Caco-2 (cell line): ENCODE data around the gene ABCA4. TPM values are rescaled to one million over a fixed set of nuclear protein-coding genes. Genes with fewer than 3 reads are reported as not detected.

Experiments
- BruUV-seq: library from RNA; stranded (reverse); fragments of 400-500 nt; replicated peaks from 2 replicates; lab custom pipeline; 2021; lab: Mats Ljungman, UMichigan
- CTCF ChIA-PET: fragments of 300-600 bp; sonication (Branson Sonifier 250); formaldehyde crosslinking; loops from one replicate; lab custom pipeline; 2022; ENCODE audit warnings: antibody characterized with exemption; lab: Charles Lee
- POLR2A ChIA-PET: fragments of 300-600 bp; sonication (Branson Sonifier 250); formaldehyde crosslinking; loops from one replicate; lab custom pipeline; 2022; ENCODE audit warnings: antibody characterized with exemption; lab: Charles Lee
- DNase-seq, 2 experiments: peaks; one replicate each; pipeline versions ENCODE4 v3.0.0 to v3.0.0-alpha.2; 2020 to 2022
- H3K27me3 ChIP-seq: replicated peaks from 2 replicates; pipeline ENCODE4 v1.6.0; 2011; ENCODE audit warnings: low read length; ENCODE audit not compliant: control insufficient read depth, insufficient read depth
- H3K36me3 ChIP-seq: 2 replicates; pipeline ENCODE4 v1.5.1; 2011; ENCODE audit warnings: low read length; ENCODE audit not compliant: control insufficient read depth, insufficient read depth
- H3K4me1 ChIP-seq: fragments of 250-450 bp; sonication (Bioruptor Pico); 2 replicates; pipeline ENCODE4 v1.5.1; 2020; ENCODE audit warnings: mild to moderate bottlenecking
- H3K4me3 ChIP-seq: 2 replicates; pipeline ENCODE4 v1.5.1; 2011; ENCODE audit warnings: low read depth, mild to moderate bottlenecking, control low read depth, low read length
- H3K9me3 ChIP-seq: fragments of 250-450 bp; sonication (Bioruptor Pico); 2 replicates; pipeline ENCODE4 v1.5.1; 2020; ENCODE audit warnings: mild to moderate bottlenecking, moderate library complexity
- H3K27ac Mint-ChIP-seq: one replicate; pipeline ENCODE4 v1.8.0; 2022; ENCODE audit warnings: mixed read lengths; ENCODE audit not compliant: unreplicated experiment
- H3K27me3 Mint-ChIP-seq: one replicate; pipeline ENCODE4 v1.8.0; 2022; ENCODE audit warnings: mixed read lengths; ENCODE audit not compliant: insufficient read depth, unreplicated experiment
- H3K36me3 Mint-ChIP-seq: one replicate; pipeline ENCODE4 v1.8.0; 2022; ENCODE audit warnings: mild to moderate bottlenecking, mixed read lengths; ENCODE audit not compliant: insufficient read depth, unreplicated experiment
- H3K4me1 Mint-ChIP-seq: one replicate; pipeline ENCODE4 v1.8.0; 2022; ENCODE audit warnings: low read depth, mixed read lengths; ENCODE audit not compliant: unreplicated experiment
- H3K4me3 Mint-ChIP-seq: one replicate; pipeline ENCODE4 v1.8.0; 2022; ENCODE audit warnings: mild to moderate bottlenecking, moderate library complexity, mixed read lengths; ENCODE audit not compliant: unreplicated experiment
- H3K9me3 Mint-ChIP-seq: one replicate; pipeline ENCODE4 v1.8.0; 2022; ENCODE audit warnings: mixed read lengths; ENCODE audit not compliant: unreplicated experiment
- intact Hi-C: fragments of 100-400 bp; cut with micrococcal nuclease; formaldehyde crosslinking; loops from one replicate; pipeline ENCODE4 v1.10.0; 2022; ENCODE audit not compliant: unreplicated experiment
- total RNA-seq: library from RNA; stranded (reverse); gene quantifications from 2 replicates; pipeline ENCODE4 v1.2.3, GENCODE V29; 2022
- TF ChIP-seq, protein P1 (sequence below), 2 experiments: fragments of 200-600 bp in 1 of 2; IDR thresholded peaks; 1 replicate in 1 of 2; 2 replicates in 1 of 2; pipeline versions ENCODE4 v1.5.1 to v1.8.0; 2011 to 2022; ENCODE audit warnings: antibody characterized with exemption in 1 of 2, control low read depth in 1 of 2, inconsistent platforms in 1 of 2, low read depth in 1 of 2, low read length in 1 of 2, mild to moderate bottlenecking in 1 of 2, moderate library complexity in 1 of 2; ENCODE audit not compliant: insufficient read depth in 1 of 2, severe bottlenecking in 1 of 2, unreplicated experiment in 1 of 2

Gene ABCA4
- total RNA-seq, 1 experiment from 2014 or later: 1.8 TPM

DNA sequence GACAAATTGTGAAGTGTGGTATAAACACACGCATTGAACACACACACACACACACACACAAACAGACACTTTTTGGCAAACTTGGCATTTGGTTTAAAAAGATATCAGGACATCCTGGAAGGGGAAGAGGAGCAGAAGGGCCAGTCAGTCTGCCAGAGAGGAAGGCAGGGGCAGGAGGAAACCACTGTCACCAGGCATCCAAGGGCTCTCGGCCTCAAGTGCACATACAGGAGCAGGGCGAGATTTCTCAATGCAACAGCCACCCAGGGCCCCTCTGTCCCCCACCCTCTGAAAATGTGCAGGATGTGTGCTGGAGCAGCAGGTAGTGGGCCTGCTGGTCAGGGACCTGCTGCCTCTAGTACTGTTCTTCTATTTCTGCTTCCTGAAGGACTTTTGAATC is 71.2 kb downstream of the ABCA4 start:
- Histone ChIP-seq H3K27me3 (no peaks in the 10 kb centered on the region), H3K9me3 (no peaks in the 10 kb centered on the region), H3K4me1 (peaks cover 15% of the 10 kb centered on the region), H3K4me3 (no peak overlapping the region), H3K36me3 (no peaks in the 10 kb centered on the region)
- DNase-seq: no peak
- ChIA-PET CTCF (no interaction called here), POLR2A (no interaction called here)
- H3K9me3 Mint-ChIP-seq: peaks cover 8% of the 10 kb centered on the region
- no peak overlapping the region for H3K4me3 Mint-ChIP-seq
- peaks cover 20% of the 10 kb centered on the region for H3K4me1 Mint-ChIP-seq
- BruUV-seq: no TSS peak
- H3K36me3 Mint-ChIP-seq: no peaks in the 10 kb centered on the region
- TF ChIP-seq, protein P1, sequence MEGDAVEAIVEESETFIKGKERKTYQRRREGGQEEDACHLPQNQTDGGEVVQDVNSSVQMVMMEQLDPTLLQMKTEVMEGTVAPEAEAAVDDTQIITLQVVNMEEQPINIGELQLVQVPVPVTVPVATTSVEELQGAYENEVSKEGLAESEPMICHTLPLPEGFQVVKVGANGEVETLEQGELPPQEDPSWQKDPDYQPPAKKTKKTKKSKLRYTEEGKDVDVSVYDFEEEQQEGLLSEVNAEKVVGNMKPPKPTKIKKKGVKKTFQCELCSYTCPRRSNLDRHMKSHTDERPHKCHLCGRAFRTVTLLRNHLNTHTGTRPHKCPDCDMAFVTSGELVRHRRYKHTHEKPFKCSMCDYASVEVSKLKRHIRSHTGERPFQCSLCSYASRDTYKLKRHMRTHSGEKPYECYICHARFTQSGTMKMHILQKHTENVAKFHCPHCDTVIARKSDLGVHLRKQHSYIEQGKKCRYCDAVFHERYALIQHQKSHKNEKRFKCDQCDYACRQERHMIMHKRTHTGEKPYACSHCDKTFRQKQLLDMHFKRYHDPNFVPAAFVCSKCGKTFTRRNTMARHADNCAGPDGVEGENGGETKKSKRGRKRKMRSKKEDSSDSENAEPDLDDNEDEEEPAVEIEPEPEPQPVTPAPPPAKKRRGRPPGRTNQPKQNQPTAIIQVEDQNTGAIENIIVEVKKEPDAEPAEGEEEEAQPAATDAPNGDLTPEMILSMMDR (IDR thresholded peaks at IDR 0.05; ENCODE audit: insufficient read depth in 1 of 2, low read depth in 1 of 2, low read length in 1 of 2, severe bottlenecking in 1 of 2, unreplicated experiment in 1 of 2): no peak
- H3K27me3 Mint-ChIP-seq: no peaks in the 10 kb centered on the region
- no peak overlapping the region for H3K27ac Mint-ChIP-seq
- intact Hi-C loops: loop anchor here (5.0 kb wide), 1 partner anchor 133 kb away; no protein-coding TSS in a partner anchor

DNA sequence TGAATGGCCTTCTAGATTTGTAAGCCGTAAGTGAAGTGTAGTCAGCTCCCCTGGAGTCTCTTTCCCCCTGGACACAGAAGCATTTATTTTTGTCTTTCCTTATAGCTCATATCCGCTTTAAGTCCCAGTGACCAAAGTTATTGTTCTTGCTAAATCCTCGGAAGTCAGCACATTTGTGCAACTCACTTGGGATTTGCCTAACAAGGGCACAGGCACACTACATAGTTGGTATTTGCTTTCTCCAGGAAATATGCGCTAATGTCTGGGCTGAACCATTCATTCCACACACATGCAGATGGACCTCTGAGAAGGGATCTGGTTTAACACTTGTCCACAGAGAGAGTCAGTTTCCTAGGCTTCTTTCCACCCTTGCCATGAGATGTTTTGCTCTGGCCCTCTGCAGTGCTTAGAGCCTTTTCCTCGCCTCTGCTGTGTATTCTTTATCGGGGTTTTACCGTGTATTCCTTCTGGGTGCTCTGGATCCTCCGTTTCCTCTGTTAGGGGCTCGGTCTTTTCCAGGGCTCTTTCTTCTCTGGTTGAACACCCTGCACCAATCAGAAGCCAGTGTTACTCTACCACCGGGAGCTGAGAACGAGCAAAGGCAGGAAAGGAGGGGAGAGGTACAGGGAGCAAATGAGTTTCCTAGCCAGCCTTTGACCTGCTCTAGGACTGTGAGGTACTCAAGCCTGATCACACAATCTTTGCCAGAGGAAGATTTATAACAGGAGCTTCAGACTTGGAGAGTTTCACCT is 72.4 kb downstream of the ABCA4 start:
- H3K27ac Mint-ChIP-seq: no peak overlapping the region
- CTCF ChIA-PET: no interaction called here
- intact Hi-C loops: loop anchor here (5.0 kb wide), 1 partner anchor 134 kb away; no protein-coding TSS in a partner anchor
- H3K9me3 Mint-ChIP-seq: no peaks in the 10 kb centered on the region
- Histone ChIP-seq H3K36me3 (no peaks in the 10 kb centered on the region), H3K4me3 (no peak overlapping the region), H3K4me1 (peaks cover 15% of the 10 kb centered on the region), H3K9me3 (no peaks in the 10 kb centered on the region), H3K27me3 (no peaks in the 10 kb centered on the region)
- H3K36me3 Mint-ChIP-seq: no peaks in the 10 kb centered on the region
- BruUV-seq: no TSS peak
- H3K4me3 Mint-ChIP-seq: no peak overlapping the region
- POLR2A ChIA-PET: no interaction called here
- H3K4me1 Mint-ChIP-seq: peaks cover 13% of the 10 kb centered on the region
- TF ChIP-seq, protein P1 (IDR thresholded peaks at IDR 0.05; ENCODE audit: insufficient read depth in 1 of 2, low read depth in 1 of 2, low read length in 1 of 2, severe bottlenecking in 1 of 2, unreplicated experiment in 1 of 2): no peak
- DNase-seq: no peak
- no peaks in the 10 kb centered on the region for H3K27me3 Mint-ChIP-seq

DNA sequence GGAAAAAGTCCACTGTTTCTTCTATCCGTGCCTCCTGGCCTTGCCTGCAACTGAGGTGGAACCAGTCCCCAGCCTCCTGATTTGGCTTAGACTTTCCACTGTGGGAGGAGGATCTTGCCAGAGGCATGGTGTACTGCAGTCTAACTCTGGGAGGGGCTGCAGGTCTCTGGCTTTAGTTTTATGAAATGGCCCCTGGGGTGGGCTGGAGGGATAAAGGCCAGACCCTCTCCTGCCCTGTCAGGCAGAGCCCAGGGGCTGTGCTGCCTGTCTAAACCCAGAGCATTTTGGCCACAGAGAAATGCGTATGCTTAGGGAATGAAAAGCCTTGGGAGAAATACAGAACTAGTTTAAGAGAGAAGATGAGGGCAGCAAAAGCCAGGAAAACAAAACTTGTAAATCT is 73.0 kb downstream of the ABCA4 start:
- H3K36me3 Mint-ChIP-seq: no peaks in the 10 kb centered on the region
- DNase-seq: no peak
- H3K27ac Mint-ChIP-seq: no peak overlapping the region
- ChIA-PET POLR2A (no interaction called here), CTCF (no interaction called here)
- H3K36me3 ChIP-seq: no peaks in the 10 kb centered on the region
- peaks cover 13% of the 10 kb centered on the region for H3K4me1 Mint-ChIP-seq
- H3K4me3 Mint-ChIP-seq: no peak overlapping the region
- peaks cover 15% of the 10 kb centered on the region for H3K4me1 ChIP-seq
- H3K27me3 Mint-ChIP-seq: no peaks in the 10 kb centered on the region
- TF ChIP-seq, protein P1 (IDR thresholded peaks at IDR 0.05; ENCODE audit: insufficient read depth in 1 of 2, low read depth in 1 of 2, low read length in 1 of 2, severe bottlenecking in 1 of 2, unreplicated experiment in 1 of 2): no peak
- no peaks in the 10 kb centered on the region for H3K27me3 ChIP-seq
- H3K9me3 Mint-ChIP-seq: no peaks in the 10 kb centered on the region
- no peak overlapping the region for H3K4me3 ChIP-seq
- H3K9me3 ChIP-seq: no peaks in the 10 kb centered on the region
- intact Hi-C loops: loop anchor here (5.0 kb wide), 1 partner anchor 134 kb away; no protein-coding TSS in a partner anchor
- no TSS peak for BruUV-seq
